NCI-H2081 treated with DMSO at 0.1 percent for 48 hours (cell line): ENCODE measurements around the gene TIMM44.
"Not testable (repeated sequence)": the region's sequence is repeated elsewhere in the genome, so short reads cannot be mapped to it uniquely, and the experiment has no call there.

Experiments
- DNase-seq: peaks from one replicate; lab custom pipeline; 2025; lab: John Stamatoyannopoulos, UW

TIMM44 gene

GRCh38 chr19:7947939-7948338, 4.5 kb upstream of the TIMM44 start:
- DNase-seq = no peak

GRCh38 chr19:7944177-7944761, 803 bp upstream of the TIMM44 start:
- peak; percentile 53 for DNase-seq

- DNase-seq = no peak
These were observed 454 bp downstream of the TIMM44 start for GRCh38 chr19:7942981-7943443.

GRCh38 chr19:7941895-7942596, 1.4 kb downstream of the TIMM44 start:
- DNase-seq = no peak

- DNase-seq = no peak
These were observed 2.6 kb downstream of the TIMM44 start for GRCh38 chr19:7940841-7941240.

- DNase-seq = no peak
These were observed 8.7 kb downstream of the TIMM44 start for GRCh38 chr19:7934766-7935165.

- DNase-seq = no peak
These were observed 9.4 kb downstream of the TIMM44 start for GRCh38 chr19:7933828-7934725.

GRCh38 chr19:7933411-7933810, 10.1 kb downstream of the TIMM44 start:
- DNase-seq = no peak

GRCh38 chr19:7932930-7933300, 10.6 kb downstream of the TIMM44 start:
- DNase-seq = no peak

GRCh38 chr19:7932276-7932929, 11.1 kb downstream of the TIMM44 start:
- no peak for DNase-seq

- no peak for DNase-seq
These were observed 12.0 kb downstream of the TIMM44 start for GRCh38 chr19:7931221-7932061.

- no peak for DNase-seq
These were observed 12.7 kb downstream of the TIMM44 start for GRCh38 chr19:7930765-7931164.

- DNase-seq = not testable (repeated sequence)
These were observed 13.4 kb downstream of the TIMM44 start for GRCh38 chr19:7930030-7930429.

GRCh38 chr19:7928741-7929701, 14.4 kb downstream of the TIMM44 start:
- DNase-seq = no peak

- no peak for DNase-seq
These were observed 15.1 kb downstream of the TIMM44 start for GRCh38 chr19:7928334-7928706.

GRCh38 chr19:7927605-7928333, 15.7 kb downstream of the TIMM44 start:
- DNase-seq = no peak

GRCh38 chr19:7926727-7927604, 16.5 kb downstream of the TIMM44 start:
- no peak for DNase-seq

GRCh38 chr19:7926021-7926726, 17.3 kb downstream of the TIMM44 start, which contains the start of gene CTXN1:
Gene CTXN1, minus strand, starts transcription at chr19:7926135. Its CDS starts 597 bp downstream, at chr19:7925538.
- no peak for DNase-seq
